ENCODE results near the gene WDR44. TPM values are rescaled to one million over a fixed set of nuclear protein-coding genes. Genes with fewer than 3 reads are reported as not detected.
"Not testable (repeated sequence)": the region's sequence is repeated elsewhere in the genome, so short reads cannot be mapped to it uniquely, and the experiment has no call there.

Gene WDR44
- total RNA-seq, 2 experiments from 2014 or later: 9.2 to 9.7 TPM

DNA sequence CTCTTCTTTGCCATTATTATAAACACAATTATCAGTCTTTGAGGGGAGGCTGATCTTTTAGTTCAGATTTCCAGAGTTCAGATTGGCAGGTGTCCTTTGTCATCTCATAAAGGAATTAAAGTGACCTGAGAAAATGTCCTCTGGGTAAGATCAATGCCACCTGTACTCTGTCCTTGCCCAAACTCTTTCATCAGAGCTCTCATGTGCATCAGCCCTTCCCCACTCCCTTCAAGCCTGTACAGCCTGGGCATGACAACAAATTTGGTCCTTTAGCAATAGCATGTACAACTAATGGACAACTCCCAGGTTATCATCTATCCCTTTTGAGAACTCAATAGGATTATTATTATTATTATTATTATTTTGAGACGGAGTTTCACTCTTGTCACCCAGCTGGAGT, 140.8 kb downstream of the WDR44 start:
- not testable (repeated sequence) for H3K27ac Mint-ChIP-seq, DNase-seq, H3K9me3 Mint-ChIP-seq, H3K27me3 Mint-ChIP-seq, H3K4me3 Mint-ChIP-seq, H3K4me1 Mint-ChIP-seq, H3K36me3 Mint-ChIP-seq

- Mint-ChIP-seq H3K9me3 (no peaks in the 10 kb centered on the region), H3K4me3 (no peak overlapping the region), H3K27me3 (no peaks in the 10 kb centered on the region), H3K36me3 (peaks cover 2% of the 10 kb centered on the region), H3K27ac (no peak overlapping the region), H3K4me1 (peaks cover 10% of the 10 kb centered on the region)
- no peak for DNase-seq
Observed at GRCh38 chrX:118493016-118493415, 147.1 kb downstream of the WDR44 start.

DNA sequence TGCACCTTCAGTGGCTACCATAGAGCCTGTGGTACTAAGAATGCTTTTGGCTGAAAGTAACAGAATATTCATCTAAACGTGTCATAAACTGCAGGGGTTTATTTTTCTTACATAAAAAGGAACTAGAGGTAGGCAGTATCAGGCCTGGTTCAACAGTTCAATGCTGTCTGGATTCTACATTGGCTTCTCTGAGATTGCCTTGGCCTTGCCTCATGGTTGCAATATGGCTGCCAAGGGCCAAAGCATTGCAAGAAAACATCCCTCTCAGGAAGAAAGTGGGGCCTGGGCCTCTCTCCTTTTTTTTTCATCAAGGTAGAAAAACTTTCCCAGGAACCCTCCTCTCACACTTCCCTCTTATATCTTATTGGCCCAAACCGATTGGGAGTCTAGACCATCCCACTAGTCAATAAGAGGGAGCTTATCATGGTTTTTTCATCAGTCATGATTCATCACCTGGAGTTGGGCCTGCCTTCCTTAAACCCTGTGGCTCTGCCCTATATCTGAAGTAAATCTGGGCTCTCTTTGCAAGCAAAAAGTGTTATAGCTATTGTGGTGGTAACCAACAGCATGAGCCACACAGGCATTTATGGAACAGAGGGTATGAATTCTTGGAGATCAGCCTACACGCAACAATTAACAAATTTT, 147.9 kb downstream of the WDR44 start:
- peaks cover 2% of the 10 kb centered on the region for H3K36me3 Mint-ChIP-seq
- no peak overlapping the region for H3K4me3 Mint-ChIP-seq
- H3K27ac Mint-ChIP-seq: peak overlapping the region; percentile 94
- no peak for DNase-seq
- no peaks in the 10 kb centered on the region for H3K9me3 Mint-ChIP-seq
- H3K4me1 Mint-ChIP-seq: peaks cover 11% of the 10 kb centered on the region
- no peaks in the 10 kb centered on the region for H3K27me3 Mint-ChIP-seq

DNA sequence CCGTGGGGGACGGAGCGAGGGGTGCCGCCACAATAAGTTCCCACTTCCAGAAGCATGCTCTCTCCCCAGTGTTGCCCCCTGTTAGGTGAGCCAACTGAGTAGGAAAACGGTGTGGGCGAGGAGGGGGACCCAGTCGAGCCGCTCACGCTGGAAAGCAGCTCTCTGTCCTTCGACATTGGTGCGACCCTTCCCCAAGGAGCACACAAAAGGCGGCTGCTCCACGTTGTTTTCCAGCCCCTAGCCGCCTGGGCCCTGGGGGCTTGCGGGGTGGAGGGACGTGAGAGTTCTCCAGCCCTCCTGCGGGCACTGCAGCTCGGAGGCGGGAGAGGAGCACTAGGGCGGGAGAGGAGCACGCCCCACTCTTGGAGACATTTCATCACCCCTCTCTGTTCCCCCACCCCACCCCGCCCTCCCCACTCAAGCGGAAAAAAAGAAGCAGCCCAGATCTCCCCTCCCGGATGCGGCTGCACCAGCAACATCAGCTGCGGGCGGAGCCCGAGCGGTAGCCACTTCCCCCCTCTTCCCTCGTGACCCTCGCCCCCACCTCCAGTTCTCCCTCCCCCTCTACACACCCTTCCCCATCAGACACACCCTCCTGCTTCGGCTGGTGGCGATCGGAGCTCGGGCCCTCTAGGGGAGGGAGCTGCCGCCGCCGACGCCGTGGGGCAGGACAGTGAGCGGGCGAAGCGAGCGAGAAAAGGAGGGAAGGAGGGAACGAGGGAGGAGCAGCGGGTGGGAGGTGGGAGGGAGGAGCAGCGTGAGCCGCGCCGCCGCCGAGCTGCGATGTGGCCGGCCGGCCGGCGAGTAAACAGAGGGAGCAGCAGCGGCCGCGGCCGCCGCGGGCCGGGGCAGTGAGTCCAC, 149.4 kb downstream of the WDR44 start, which contains the start of gene DOCK11:
Gene DOCK11, plus strand, starts transcription at position 755 of the 861 bp plus-strand sequence. CDS start 157 bp downstream, outside the sequence.
- Mint-ChIP-seq H3K27me3 (no peaks in the 10 kb centered on the region), H3K9me3 (no peaks in the 10 kb centered on the region), H3K4me1 (peaks cover 19% of the 10 kb centered on the region), H3K36me3 (peaks cover 2% of the 10 kb centered on the region), H3K27ac (peak within 1 kb of the TSS; percentile 94), H3K4me3 (peak within 1 kb of the TSS; percentile 96)
- DNase-seq: peak; percentile 83

DNA sequence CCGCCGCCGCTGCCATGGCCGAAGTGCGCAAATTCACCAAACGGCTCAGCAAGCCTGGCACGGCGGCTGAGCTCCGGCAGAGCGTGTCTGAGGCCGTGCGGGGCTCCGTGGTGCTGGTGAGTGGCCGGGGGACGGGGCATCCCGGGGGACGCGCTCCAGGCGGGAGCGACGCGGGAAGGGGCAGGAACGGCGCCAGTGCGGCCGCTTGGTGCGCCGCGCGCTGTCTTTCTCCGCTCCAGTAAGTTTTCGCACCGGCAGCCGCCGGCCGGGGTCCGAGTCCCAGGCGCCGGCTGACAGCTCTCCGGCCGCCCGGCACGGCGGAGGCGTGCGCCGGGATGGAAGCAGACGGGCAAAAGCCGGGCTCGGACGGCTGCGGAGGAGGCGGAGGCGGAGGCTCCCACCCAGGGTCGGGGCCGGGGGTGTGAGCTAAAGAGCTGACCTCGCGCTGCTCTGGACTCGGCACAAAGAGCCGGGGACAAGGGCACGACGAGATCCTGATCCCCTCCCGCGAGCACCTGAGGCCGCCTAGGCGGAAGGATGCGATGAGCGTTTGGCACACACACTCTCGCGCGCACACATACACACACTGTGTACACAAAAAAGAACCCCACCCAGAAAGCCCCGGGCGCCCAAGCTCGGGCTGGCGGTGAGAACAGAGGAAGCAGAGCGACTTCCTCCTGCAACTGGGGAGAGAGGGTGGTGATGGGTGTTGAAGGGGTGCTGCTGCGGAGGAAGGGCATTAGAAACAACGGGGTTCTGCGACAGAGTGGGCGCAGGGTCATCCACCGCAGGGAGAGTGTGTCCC, 150.3 kb downstream of the WDR44 start:
- H3K9me3 Mint-ChIP-seq: no peaks in the 10 kb centered on the region

GRCh38 chrX:118496763-118497079, 150.8 kb downstream of the WDR44 start:
- H3K27me3 Mint-ChIP-seq: no peaks in the 10 kb centered on the region
- H3K27ac Mint-ChIP-seq: peak overlapping the region; percentile 94
- peaks cover 2% of the 10 kb centered on the region for H3K36me3 Mint-ChIP-seq
- H3K4me3 Mint-ChIP-seq: peak overlapping the region; percentile 96
- H3K9me3 Mint-ChIP-seq: no peaks in the 10 kb centered on the region
- no peak for DNase-seq
- peaks cover 21% of the 10 kb centered on the region for H3K4me1 Mint-ChIP-seq

More for the DNA sequence above, 150.3 kb downstream of the WDR44 start:
- Mint-ChIP-seq H3K4me3 (peak overlapping the region; percentile 96), H3K27ac (peak overlapping the region; percentile 94), H3K36me3 (peaks cover 2% of the 10 kb centered on the region), H3K4me1 (peaks cover 19% of the 10 kb centered on the region), H3K27me3 (no peaks in the 10 kb centered on the region)
- peak; percentile 74 for DNase-seq

DNA sequence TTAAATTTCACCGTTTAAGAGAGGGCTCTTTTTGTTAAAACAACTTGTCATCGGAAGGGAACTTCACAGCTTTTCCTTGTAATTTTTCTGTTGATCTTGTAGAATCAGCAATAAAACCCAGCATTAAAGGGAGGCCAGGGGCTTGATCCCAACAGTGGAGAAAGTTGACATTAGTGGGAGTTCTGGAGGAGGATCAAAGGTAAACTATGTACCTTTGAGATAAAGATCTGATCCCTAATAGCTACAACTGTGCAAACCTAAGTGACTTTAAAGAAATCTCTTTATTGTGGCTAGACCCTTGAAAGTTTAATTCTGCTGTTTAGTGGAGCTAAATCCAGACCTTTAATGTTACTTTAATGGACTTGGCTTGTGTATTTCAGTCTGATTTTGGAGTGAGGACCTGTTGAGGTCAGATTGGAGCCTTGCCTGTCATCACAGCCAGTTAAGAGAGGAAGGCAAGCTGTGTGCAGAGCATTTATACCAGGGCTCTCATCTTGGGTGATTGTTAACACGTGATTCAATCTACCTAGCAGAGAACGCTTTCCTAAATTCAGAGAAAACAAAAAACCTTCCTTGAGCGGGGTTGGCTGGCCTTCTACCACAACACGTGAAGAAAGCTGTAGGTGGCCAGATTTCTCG, 151.4 kb downstream of the WDR44 start:
- peak overlapping the region; percentile 96 for H3K4me3 Mint-ChIP-seq
- peak; percentile 16 for DNase-seq
- H3K36me3 Mint-ChIP-seq: peaks cover 2% of the 10 kb centered on the region
- peaks cover 27% of the 10 kb centered on the region for H3K4me1 Mint-ChIP-seq
- no peaks in the 10 kb centered on the region for H3K9me3 Mint-ChIP-seq
- no peaks in the 10 kb centered on the region for H3K27me3 Mint-ChIP-seq
- H3K27ac Mint-ChIP-seq: peak overlapping the region; percentile 94

- no peak for DNase-seq
- no peaks in the 10 kb centered on the region for H3K9me3 Mint-ChIP-seq
- peaks cover 5% of the 10 kb centered on the region for H3K36me3 Mint-ChIP-seq
- H3K4me3 Mint-ChIP-seq: peak overlapping the region; percentile 96
- H3K27me3 Mint-ChIP-seq: no peaks in the 10 kb centered on the region
- peaks cover 36% of the 10 kb centered on the region for H3K4me1 Mint-ChIP-seq
- H3K27ac Mint-ChIP-seq: peak overlapping the region; percentile 94
Observed at GRCh38 chrX:118498351-118498750, 152.4 kb downstream of the WDR44 start.

DNA sequence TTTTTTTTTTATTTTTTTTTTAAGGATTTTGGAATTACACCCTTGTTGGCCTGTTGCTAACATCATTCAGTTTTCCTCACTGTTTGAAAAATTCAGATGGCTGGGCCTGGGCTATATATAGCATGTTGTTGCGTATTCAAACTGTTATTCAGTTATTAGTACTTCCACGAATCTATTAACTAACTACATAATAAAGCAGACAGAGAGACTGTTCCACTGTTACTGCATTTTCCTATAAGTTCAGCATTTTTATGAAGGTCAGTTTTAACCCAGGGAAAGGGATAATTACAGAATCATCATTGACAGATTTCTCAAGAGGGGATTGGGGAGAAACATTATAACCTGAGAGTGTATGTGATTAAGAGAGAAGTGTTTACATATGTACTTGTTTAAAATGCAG, 152.8 kb downstream of the WDR44 start:
- peaks cover 40% of the 10 kb centered on the region for H3K4me1 Mint-ChIP-seq
- H3K4me3 Mint-ChIP-seq: peak overlapping the region; percentile 57
- no peak for DNase-seq
- no peaks in the 10 kb centered on the region for H3K9me3 Mint-ChIP-seq
- H3K36me3 Mint-ChIP-seq: peaks cover 7% of the 10 kb centered on the region
- no peaks in the 10 kb centered on the region for H3K27me3 Mint-ChIP-seq
- peak overlapping the region; percentile 65 for H3K27ac Mint-ChIP-seq

- Mint-ChIP-seq H3K4me1 (peaks cover 45% of the 10 kb centered on the region), H3K9me3 (no peaks in the 10 kb centered on the region), H3K4me3 (peak overlapping the region; percentile 57), H3K27ac (peak overlapping the region; percentile 72), H3K36me3 (peaks cover 7% of the 10 kb centered on the region), H3K27me3 (no peaks in the 10 kb centered on the region)
- DNase-seq: no peak
Observed at GRCh38 chrX:118499295-118499694, 153.4 kb downstream of the WDR44 start.

Other genes with a start within 250 kb of the WDR44 start
- 1 to 10 TPM; 2.2 to 5.1 TPM for gene KLHL13, start 229.3 kb upstream of the WDR44 start, total RNA-seq
- 10 to 100 TPM; 44.7 to 47.3 TPM for gene DOCK11, start 149.7 kb downstream of the WDR44 start, total RNA-seq